Stimulated activated CD8-positive, alpha-beta memory T cell treated with anti-CD3 and anti-CD28 coated beads, Interleukin-2, amount 100 ng/mL, for 1 hour (primary cell): Measurements from ENCODE around the gene ERVW-1.
"Not testable (repeated sequence)": the region's sequence is repeated elsewhere in the genome, so short reads cannot be mapped to it uniquely, and the experiment has no call there.

Experiments used
- DNase-seq, 2 donors: peaks; one replicate each; pipeline ENCODE4 v3.0.0-alpha.2; 2020; ENCODE audit warnings: low read depth in 2 of 2

The ERVW-1 gene

DNA sequence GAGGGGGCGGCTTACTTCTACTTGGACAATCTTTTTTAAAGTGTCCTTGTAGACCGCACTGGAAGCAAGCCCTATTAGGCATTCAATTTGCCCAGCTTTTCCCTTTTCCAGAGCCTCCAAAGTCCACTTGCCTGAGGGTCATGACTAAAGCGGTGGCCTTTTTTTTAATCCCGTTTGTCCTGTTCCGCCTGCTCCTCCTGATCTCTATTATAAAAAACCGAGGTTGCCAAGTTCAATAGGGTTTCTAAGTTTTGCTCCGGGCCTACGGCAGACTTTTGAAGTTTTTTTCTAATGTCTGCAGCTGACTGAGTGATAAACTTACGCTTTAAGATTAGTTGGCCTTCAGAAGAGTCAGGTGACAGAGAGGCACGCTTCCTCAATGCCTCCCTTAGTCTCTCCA lies 3.8 kb downstream of the ERVW-1 start:
- DNase-seq = not testable (repeated sequence)

DNA sequence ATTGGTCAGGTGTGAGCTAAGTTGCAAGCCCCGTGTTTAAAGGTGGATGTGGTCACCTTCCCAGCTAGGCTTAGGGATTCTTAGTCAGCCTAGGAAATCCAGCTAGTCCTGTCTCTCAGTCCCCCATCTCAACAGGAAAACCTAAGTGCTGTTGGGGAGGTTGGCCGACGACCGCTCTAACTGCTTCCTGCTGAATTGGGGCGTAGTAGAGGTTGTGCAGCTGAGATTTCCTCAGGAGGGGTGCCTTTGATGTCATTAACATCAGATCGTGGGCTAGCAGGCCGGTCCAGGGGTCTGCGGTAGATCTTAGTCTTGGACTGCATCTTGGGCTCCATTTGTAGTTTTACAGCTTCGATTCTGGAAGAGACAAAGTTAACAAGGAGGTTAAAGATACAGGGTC lies 9.2 kb downstream of the ERVW-1 start:
- DNase-seq = not testable (repeated sequence)

DNA sequence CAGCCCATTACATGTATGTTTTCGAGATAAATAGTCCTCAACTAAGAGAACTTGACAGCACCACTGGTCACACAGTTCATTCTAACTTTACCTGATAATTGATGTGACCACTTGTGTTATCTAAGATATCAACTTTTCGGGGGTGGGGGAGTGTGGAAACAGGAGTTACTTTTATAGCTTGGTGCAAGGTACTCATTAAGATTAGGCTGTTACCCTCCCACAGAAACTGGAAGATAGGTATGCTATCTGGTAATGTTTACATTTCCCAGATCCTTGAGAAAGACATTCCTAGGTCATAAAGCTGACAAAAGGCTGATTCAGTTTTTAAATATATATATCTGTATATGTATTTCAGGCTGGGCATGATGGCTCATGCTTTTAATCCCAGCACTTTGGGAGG lies 11.1 kb downstream of the ERVW-1 start:
- no peak for DNase-seq

DNA sequence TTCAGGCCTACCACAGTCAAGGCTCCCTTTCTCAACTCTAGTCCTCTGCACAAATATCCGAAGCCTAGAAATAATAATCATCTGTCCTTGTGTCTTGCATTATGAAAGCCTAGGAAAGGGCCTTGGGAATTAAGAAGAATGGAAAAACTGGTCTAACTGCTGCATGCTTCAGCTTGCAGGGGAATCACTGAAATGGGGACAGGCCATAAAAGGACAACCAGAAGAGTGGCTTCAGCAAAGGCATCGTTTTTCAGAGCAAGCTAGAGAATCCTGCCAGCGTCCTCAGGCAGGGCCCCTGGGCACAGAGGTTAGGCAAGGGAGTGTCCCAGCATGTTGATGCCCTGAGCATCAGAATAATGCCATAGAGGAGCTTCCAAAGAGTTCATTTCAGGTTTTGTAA lies 13.2 kb downstream of the ERVW-1 start:
- no peak for DNase-seq

DNA sequence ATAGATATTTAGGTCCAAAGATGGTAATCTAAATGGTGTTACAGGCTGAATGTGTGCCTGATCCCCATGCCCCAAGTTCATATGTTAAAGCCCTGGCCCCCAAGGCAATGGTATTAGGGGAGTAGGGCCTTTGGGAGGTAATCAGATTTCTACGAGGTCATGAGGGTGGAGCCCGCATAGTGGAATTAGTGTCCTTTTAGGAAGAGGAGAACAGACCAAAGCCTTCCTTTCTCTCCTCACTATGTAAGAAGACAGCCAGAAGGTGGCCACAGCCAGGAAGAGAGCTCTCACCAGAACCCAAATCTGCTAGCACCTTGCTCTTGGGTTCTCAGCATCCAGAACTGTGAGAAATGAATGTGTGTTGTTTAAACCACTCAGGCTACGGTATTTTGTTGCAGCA lies 15.2 kb downstream of the ERVW-1 start:
- DNase-seq = no peak

DNA sequence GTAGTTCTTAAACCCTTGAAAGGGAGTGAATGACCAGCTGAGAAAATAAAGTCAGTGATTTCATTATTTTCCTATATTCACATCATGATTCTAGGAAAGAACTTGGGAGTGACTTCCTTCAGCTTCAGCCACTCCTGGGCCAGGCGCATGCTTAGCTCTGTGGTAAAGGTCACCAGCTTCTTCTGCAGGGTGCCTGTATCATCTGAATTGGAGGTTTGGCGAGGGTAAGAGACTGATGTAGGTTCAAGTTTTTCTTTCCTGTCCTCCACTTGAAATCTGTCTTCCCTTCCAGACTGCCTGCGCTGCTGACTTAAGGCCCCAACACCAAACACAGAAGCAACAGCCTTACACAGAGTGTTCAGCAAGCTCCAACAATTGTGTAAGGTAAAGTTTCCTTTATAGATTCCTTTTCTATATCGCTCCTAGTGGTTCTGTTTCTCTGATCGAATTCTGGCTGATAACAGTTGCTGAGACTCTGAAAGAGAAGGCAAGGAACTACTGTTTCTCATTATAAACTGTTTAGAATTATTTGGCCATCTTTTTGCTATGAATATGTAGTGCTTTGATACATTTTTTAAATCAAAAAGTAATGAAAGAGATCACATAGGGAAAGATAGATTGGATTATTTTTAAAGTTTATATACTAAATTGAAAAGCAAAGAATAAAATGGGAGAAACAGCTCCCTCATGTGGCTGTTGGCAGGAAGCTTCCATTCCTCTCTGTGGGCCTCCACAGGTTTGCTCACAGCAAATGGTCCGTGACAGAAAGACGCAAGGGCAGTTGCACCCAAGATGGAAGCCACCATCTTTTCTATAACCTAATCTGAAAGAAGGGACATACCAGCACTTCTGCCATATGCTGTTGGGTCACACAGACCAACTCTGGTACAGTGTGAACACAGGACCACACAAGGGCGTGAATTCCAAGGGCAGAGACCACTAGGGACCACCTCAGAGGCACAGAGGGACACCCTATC lies 16.4 kb downstream of the ERVW-1 start:
- no peak for DNase-seq

DNA sequence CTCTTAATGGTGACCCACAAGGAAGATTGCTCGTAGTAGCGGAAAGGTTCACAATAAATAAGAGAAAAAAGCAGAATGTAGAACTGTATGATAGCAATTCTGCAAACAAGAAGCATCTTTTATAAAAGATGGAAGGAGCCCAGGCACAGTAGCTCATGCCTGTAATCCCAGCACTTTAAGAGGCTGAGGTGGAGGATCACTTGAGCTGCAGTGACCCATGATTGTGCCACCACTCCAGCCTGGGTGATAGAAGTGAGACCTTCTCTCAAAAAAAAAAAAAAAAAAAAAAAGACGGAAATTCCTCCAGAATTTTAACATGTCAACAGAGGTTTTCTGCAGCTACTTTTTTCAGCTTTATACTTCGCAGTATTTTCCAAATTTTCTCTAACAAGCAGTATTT lies 17.2 kb downstream of the ERVW-1 start:
- no peak for DNase-seq

DNA sequence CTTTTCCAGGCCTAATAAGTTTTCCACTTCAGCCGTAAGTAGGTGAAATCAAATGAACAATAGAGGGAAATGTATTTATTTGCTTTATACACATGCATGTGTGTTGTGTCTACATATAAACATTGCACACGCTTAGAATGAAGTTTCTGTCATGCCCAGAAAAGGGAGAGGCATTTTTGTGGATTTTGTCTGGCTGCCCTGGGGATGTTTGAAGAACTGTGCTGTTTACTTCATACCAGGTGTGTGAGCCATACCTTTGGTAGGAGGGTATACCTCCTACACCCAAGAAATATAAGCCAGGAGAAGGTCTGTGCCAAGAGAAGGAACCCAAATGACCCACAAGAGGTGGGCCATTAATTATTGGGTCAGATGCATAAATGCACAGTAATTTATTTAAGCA lies 17.6 kb downstream of the ERVW-1 start:
- DNase-seq = no peak

DNA sequence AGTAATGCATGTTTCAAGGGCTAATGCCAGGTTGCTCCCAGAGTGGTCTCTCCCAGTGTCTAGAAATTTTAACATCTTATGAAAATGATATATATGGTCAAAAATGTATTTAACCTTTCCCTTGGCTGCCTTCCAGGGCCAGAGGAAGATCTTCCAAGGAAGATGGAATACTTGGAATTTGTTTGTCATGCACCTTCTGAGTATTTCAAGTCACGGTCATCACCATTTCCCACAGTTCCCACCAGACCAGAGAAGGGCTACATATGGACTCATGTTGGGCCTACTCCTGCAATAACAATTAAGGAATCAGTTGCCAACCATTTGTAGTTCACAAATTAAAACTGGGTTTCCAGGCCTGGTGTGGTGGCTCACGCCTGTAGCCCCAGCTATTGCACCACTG lies 21.5 kb downstream of the ERVW-1 start:
- no peak for DNase-seq

DNA sequence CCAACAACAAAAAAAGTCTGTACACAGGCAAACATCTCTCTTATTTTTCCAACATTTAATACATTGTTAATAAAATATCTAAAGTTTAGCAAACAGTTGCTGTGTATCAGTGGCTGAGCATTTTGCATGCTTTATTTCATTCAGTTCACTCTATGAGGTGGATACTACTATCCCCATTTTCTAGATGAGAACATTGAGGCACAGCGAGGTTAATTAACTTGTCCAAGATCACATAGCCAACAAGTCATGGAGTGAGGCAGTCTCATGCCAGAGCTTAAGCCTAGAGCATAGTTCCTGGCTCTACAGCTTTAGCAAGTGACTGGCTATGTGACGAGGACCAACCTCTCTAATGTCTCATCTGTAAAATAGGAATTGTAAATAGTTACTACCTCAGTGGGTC lies 26.1 kb downstream of the ERVW-1 start:
- DNase-seq = no peak

DNA sequence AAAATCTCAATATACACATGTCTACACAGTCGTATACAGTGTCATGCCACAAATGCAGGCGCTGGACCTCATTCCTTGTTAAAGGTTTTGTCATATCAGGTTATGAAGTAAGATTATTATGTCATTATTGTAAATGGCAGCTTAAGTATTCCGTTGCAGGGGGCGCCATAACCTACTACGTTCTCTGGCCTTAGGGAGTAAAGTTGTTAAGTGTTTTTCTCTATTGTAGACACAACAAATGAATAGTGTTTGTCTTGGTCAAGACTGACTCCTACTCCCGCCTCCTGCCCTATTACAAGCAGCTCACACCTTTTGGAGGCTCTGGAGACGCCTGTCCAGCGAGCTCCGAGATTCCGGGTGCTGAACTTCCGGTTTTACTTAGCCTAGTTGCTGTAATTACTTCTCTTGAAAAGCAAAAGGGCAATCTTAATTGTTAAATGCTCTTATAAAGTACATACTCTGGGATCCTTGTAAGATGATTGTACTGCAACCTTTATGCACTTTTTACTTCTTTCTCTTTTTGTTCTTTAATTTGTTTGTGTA lies 29.5 kb downstream of the ERVW-1 start:
- peak; percentile 8 to 34 for DNase-seq

DNA sequence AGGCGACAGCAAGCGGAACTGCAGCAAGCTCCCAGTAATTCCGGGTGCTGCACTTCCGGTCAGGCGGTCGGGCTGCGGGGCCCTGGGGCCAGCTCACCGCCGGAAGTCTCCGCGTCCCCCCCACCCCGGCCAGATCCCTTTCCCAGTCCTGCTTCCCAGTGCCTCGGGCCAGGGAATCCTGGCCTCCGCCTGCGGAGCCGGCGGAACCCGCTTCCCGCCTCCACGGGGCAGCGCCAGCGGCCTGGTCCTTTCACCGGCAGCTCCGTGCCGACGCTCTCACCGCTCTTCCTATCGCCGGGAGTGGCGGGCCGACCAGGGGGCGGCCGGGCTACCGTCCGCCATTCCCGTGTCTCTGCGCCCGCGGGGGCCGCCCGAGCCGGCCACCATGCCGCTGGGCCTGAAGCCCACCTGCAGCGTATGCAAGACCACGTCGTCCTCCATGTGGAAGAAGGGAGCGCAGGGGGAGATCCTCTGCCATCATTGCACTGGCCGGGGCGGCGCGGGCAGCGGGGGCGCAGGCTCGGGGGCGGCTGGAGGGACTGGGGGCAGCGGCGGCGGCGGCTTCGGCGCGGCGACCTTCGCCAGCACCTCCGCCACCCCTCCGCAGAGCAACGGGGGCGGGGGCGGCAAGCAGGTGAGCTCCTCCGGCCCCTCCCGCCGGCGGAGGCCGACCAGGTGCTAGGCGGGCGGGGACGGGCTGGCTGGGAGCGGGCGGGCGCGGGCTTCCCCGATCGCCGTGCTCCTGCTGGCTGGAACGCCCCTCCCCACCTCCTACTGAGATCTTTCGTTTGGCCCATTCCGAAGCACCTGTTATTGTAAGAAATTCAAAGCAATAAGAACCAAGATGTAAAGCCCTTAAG lies 30.2 kb downstream of the ERVW-1 start, which contains the start of gene GATAD1:
TSS of gene GATAD1 (plus strand) at position 138 of the 860 bp plus-strand sequence. CDS start at position 386, 248 bp downstream.
- peak; percentile 45 to 62 for DNase-seq

DNA sequence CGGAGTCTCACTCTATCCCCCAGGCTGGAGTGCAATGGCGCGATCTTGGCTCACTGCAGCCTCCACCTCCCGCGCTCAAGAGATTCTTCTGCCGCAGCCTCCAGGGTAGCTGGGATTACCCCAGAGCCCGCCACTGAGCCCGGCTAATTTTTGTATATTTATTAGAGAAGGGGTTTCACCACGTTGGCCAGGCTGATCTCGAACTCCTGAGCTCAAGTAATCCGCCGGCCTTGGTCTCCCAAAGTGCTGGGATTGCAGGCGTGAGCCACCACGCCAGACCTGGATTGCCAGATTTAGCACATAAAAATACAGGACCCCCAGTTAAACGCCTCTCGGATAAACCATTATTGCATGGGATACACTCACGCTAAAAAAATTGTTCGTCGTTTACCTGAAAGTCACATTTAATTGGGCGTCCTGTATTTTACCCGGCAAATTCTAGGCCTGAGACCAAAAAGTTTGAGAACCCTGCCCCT lies 30.8 kb downstream of the ERVW-1 start:
- no peak for DNase-seq

DNA sequence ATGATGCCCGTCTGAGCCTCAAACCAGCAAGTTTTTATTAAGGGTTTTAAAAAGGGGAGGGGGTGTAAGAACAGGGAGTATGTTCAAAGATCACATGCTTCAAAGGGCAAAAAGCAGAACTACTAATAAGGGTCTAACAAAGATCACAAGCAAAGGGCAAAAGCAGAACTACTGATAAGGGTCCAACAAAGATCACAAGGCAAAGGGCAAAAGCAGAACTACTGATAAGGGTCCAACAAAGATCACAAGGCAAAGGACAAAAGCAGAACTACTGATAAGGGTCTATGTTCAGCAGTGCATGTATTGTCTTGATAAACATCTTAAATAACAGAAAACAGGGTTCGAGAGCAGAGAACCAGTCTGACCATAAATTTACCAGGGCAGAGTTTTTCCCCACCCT lies 35.0 kb downstream of the ERVW-1 start:
- DNase-seq = not testable (repeated sequence)

DNA sequence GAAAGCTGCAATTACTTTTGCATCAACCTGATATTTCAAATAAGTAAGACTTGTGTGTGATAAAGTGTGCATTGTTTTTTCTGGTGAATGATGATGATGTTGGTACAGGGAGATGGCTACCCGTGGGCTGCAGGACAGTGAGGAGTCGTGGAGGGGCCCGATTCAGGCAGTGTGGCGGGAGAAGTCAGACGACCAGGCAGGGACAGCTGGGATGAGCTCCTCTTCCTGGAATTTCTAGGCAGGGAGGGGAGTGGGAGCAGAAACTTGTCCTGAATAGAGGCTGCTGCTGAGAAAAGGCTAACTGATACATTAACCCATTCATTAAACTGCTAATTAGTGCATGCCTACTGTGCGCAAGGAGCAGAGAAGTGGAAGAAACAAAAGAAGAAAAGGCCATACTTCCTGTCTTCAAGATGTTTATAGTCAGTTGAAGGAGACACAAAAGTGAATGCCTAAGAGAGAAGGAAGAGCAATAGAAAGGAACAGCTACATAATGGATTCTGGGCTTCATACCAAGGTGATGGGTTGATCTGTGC lies 39.7 kb downstream of the ERVW-1 start:
- no peak for DNase-seq

DNA sequence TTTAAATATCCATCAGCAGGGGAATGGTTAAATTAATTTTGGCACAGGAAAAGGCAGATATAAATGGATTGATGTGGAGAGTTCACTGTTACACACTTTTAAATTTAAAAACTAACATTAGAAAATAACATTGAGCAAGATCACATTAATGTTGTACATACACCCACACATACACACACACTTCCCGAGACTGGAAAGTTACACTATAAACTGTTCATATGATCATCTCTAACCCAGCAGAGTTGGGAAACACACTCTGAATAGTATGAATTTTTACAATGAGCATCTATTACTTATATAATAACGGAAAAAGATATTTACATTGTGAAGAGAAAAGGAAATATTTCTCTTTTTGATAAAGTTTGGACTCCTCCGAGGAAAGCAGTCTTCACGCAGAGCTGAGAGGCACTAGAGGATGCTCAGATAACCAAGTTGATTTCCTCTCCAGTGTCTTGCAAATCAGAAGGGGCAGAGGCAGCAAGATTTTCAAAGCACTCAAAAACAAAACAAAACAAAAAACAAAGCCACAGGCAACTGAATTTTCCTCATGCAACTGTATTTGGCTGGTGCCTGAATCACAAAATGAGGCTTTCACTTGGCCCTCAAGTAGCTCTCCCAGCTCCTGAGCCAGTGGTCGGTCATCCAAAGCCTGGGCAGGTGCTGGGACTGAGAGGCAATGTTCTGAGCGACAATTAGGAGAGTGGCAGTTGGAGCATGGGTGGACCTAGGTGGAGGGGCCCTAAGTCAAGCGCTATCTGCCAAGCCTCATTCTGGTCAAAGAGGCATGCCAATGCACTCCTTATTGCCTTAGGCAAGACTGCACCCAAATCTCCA lies 40.9 kb downstream of the ERVW-1 start:
- no peak for DNase-seq

DNA sequence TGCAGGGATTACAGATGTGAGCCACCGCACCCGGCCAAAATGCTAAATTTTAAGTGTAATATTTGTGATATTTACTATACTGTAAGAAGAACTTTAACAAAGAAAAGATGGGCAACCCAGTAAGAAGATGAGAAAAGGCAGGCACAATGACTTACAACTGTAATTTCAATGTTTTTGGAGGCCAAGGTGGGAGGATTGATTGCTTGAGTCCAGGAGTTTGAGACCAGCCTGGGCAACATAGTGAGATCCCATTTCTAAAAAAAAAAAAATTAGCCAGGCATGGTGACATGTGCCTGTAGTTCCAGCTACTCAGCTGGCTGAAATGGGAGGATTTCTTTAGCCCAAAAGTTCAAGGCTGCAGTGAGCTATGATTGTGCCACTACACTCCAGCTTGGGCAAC lies 42.2 kb downstream of the ERVW-1 start:
- no peak for DNase-seq

DNA sequence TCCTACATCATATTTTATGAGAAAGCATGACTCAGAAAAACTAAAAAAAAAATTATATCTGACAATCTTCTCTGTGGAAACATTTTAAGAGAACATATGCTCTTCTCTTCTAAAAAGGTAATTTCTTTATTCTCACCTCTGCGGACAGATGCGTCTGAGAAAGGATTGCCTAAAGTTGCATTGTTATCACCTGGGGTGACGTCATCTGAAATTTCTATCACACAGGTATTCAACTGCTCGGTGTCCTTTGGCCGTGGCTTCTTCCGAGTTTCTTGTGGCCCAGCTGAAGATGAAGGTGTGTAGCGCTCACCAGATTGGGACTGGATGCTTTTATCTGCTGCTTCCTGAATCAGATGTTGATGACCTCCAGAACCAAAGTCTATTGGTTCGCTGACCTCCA lies 44.7 kb downstream of the ERVW-1 start:
- no peak for DNase-seq

DNA sequence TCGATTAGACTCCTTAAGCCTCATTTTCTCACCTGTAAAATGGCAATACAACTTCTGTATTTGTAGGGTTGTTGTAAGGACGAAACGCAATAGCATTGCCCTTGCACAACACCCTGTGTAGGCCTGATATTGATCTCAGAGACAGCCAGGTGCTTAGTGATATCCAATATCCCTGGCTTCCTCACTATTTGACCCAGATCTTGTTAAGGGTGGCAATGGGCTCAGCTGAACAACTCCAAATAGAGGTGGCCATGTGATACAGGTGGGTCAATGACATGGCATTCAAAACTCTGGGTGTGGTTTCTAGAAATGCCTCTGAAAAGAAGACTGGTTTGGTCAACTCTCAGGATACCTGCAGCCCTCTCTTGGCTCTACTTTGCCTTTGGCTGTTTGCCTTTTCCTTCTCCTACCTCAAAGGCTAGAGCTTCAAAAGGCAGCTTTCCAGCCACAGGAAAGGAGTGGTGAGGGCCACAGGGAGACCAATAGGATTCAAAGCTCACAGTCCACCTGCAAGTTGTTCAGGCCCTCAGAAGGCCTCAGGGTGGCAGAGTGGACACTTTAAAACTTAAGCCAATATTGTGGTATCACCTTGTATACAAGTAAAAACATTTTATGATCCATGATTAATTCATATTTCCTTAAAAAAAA lies 45.3 kb downstream of the ERVW-1 start:
- no peak for DNase-seq

DNA sequence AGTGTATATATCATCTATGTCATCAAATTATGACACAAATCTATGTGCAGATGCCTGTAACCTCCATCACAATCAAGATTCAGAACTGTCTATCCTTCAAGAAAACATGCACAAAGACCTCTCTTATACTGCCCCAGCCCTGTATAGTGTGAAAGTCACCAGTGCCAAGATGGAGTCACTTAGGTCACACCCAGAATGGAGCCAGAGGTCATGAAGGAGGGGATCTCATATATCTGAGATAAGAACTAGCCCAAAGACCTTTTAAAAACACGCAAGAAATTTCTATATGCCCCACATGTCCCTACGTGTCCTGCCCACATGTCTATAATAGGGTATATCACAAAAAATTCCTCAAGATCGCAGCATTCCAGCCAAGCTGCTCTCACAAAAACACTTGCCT lies 50.6 kb downstream of the ERVW-1 start:
- no peak for DNase-seq
